ENCODE measurements around the gene MAGI1.

MAGI1 gene

DNA sequence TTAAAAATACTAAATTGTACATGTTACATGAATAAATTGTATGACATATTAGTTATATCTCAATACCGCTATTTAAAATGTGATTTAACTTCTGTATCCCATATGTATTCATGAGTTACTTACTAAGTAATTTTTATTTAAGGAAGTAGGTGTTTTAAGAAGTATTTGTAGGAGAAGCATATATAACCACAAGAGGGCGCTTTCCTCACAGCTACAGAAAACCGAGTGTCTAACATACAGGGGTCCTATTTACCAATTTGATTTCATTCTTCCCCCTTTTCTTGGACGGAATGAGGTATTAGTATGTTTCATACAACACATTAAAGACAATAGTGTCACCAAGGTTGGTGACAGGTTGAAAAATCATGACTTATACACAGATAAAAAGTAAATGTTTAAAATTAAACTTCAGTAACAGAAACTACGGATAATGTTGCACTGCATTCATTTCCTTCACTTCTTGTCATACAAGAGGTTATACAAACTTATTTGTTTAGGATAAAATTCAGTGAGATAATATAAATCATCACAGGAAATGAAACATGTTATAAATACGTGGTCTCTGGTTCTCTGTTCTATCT lies 253.6 kb downstream of the MAGI1 start:
- DNase-seq: peak; percentile 48

DNA sequence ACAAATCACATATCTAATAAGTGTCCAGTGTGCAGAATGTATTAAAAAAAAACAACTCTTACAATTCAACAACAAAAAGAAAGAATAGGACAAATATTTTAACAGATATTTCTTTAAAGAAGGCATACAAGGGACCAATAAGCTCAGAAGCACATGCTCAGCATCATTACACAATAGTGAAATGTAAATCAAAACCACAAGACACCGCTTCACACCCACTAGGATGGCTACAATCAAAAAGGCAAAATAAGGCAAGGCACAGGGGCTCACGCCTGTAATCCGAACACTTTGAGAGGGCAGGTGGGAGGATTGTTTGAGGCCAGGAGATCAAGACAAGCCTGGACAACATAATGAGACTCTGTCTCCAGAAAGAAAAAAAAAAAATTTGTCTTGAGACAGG lies 255.6 kb downstream of the MAGI1 start:
- no peak for DNase-seq

DNA sequence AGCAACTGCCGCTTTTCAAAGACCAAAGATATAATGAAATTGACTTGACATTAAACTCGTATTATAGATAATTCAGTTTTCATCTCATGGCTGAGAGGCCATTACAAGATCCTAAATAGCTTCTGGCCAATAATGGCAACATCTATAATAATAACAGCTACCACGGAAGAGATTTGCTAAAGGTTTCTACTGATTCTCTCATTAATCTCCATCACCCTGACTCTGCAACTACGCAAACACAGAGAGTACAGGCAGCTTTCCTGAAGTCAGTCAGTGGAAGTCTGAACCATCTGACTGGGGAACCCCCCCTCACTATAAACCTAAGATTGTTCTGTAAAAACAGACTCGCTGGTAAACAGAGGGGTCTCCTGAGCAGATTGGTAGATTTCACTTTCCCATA lies 257.1 kb downstream of the MAGI1 start:
- no peak for DNase-seq

DNA sequence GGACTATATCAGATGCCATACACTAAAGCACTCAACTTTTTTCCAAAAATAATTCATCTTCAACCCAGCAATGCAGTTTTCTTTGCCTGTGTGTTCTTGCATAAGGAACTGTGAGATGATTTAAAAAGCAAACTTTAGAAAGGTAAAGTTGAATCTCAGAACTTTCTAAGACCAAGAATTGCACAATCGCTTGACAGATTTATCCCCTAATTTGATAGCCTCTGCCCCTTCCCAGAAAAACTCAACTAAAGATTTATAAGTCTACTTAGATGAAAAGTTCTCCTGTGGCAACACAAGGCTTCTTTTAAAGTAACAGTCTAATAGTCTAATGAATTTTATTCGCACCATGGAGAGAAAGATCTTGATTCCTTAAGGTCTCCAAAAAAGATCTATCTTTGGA lies 259.3 kb downstream of the MAGI1 start:
- DNase-seq: no peak

DNA sequence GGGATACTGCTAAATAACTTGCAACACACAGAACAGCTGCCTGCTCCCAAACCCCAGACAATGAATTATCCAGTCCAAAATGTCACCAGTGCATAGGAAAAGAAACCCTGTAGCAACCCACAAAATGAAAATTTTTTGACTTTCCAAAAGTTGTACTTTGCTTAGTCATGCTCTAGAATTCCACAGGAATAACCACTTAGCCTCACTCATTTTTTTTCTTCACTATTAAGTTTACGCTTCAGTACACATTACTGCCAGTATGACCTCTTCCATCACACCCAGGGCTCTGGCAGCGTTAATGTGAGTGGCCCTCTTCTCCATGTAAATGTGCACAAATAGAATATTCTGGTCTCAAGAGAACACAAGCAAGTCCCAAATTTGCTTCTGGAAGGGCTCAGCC lies 259.8 kb downstream of the MAGI1 start:
- no peak for DNase-seq

DNA sequence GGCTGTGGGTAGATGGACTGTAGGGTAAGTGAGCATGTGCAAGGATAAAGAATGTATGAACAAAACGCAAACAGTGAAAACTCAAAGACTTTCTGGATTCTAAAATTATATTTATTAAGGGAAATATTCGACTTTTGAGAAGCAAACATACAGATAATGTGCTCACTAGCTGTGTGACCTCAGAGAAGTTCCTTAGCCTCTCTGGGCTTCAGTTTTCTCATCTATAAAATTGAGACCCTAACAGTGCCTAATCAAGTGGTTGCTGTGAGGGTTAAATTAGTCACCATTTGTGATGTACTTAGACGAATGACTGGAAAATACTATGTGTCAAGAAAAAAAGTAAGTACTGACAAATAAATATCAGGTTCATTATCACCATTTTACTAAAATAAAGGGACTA lies 261.7 kb downstream of the MAGI1 start:
- DNase-seq: no peak

DNA sequence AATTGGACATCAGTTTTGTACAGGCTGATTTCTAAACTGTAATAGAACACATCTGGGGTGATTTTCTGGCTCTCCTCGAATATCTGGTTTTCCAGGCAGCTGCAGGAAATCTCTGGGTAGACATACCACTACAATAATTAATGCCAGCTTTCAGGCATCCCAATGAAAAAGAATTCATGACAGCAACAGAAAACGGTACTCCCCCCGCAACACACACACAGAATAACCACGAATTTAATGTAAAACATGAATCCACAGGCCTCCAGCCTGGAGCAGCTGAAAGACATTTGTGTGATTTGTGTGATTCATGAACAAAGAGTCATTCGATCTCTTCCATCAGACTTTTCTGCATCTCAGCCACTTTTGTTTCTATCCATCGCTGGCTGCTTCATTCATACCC lies 262.2 kb downstream of the MAGI1 start:
- DNase-seq: no peak

DNA sequence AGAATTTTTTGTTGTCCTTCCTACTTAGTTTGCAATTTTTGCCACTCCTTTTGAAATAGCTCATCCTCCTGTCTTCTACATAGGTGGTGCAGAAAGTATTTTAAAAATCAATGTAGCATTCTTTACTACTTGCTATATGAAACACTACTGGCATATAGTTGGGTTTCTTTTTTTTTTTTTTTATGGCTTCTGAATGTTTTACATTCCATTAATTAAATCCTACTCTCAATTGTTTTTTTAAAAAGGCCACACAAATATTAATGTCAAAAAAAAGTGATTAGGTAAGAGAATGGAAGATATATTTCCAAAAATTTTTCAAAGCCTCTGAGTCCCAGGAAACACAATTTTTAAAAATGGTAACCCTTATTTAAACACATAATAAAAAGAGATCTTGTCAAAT lies 262.6 kb downstream of the MAGI1 start:
- DNase-seq: no peak

DNA sequence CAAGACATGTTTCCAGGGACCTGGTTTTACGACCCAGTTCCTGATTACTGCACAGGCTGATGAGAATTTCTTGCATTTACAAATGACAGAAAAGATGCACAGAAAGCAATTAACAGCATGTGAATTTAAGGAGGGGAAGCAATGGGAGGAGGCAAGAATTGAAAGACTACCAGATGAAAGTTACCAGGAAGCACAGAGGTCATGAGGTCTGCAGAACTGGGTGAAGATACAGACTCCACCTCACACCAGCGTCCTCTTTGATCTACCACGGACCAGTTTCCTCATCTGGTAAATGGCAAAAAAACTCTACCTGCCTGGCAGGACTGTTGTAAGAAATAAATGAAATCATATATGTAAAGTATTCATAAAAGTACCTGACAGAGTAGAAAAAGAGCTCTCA lies 266.0 kb downstream of the MAGI1 start:
- DNase-seq: no peak

DNA sequence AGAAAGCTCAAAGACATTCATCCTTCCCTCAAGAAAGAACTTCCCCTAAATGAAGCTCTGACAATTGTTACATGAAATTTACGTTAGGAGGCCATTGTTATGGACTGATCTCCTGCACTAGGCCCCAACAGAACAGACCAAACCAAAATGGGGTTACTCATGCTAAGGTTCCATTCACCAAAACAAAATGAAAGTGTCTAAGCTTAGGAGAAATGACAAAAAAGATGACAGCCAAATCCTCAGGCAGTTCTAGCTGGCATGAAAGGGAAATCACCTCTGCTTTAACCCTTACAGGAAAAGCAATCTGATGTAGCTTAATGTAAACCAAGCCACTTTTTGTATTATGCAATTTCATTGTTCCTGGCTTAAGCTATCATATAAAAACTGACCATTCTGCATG lies 271.2 kb downstream of the MAGI1 start:
- no peak for DNase-seq

DNA sequence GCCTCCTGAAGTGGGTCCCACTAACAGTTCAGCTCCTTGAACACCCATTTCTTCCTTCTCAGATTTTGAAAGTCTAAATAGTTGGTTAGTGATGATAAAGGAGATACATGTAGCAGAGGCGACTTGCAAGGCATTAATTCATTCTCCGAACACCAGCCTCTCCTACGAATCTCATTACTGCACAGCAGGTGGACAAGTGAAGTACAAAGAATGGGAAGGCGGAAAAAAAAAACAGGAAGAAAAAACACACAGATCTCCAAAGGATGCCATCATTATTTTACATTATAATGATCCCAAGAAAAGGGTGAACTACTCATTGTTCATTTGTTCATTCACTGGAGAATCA lies 276.5 kb downstream of the MAGI1 start:
- DNase-seq: no peak

DNA sequence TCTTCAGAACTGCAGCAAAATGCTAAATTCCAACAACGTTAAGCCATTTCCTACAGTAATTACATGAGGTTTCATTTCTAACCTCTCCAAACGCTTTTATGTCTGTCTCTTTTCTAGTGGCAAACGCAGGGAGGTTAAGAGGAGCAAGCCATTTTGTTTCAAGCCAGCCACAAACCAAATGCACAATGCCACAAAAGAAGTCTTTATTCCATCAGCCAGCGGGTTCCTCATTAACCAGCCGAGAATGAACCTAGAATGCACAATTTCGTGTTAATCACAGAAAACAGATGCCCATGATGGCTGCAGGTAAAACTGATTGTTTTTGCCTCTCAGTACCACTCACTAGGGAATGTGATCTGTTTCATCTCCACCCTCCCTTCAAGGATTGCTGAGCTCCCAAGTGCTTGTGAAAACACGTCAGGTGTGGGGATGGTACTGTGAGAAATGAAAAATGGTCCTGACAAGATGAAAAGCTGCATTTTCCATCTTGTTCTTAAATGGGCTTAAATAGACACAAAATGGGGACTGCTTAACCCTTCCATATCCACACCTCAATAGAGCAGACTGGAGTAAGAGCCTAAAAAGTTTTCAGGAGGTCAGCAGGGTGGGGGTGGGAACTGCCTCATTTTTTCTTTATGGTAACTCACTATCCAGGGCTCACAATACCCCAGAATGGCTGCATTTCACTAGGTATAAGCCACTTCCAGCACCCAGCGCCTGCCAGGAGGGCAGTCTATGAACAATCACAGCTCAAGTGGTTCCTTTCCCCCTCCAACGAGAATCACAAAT lies 277.1 kb downstream of the MAGI1 start:
- no peak for DNase-seq

DNA sequence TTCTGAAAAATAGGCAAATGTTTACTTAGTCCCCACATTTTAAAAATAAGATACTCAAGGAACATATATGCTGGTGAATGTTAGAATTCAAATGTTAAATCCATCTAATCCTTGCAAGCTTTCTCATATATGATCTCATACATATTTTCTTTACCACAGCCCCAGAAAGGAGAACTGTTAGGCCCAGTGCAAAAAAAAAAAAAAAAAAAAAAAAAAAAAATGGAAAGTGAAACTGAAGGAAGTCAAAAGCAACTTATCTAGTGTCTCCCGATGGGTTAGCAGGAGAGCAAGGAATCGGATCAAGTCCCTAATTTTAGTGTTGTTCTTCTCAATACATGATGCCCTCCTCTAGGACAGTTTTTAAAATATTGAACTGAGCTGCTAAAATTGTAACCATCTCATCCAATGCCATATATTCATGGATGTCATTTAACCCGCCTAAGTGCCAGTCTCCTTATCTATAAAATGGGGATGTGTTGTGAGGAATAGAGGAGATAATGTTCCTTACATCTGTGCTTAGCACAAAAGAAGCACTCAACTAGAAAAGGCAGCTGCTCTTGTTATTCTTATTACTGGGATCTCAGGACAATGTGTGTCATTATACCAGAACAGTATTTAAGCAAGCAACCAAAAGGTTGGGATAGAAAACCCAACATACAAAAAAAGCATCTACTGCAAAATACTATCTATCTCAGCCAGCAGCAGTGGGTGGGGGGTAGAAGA lies 279.7 kb downstream of the MAGI1 start:
- DNase-seq: no peak

DNA sequence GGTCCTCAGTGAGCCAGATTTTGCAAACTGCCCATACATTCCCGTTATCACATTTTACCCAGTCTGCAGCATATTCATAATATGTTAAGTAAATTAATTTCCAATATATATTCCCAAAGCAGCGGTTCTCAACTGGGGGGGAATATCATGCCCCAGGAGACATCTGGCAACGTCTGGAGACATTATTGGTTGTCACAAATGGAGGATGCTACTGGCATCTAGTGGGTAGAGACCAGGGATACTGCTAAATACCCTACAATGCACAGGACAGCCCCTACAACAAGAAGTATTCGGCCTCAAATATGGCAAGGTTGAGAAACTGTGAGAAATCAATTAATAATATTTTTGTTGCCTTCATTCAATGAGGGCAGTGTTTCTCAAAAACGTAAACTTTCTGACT lies 280.3 kb downstream of the MAGI1 start:
- no peak for DNase-seq

DNA sequence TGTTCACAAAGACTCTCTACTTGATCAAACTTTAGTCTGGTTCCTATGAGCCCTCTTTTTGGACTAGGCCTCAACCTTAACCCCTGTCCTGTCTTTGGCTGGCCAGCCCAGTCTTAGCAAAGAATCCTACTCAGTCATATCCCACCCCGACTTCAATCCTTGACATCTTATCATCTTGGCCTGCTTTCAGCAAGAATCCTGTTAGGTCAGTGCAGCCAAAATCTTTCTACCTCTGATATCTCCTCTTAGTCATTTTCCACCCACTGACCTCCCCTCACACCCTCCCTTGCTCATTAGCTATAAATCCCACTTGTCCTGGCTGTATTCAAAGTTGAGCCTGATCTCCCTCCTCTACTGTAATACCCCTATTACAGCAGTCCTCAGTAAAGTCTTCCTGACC lies 286.1 kb downstream of the MAGI1 start:
- DNase-seq: no peak

DNA sequence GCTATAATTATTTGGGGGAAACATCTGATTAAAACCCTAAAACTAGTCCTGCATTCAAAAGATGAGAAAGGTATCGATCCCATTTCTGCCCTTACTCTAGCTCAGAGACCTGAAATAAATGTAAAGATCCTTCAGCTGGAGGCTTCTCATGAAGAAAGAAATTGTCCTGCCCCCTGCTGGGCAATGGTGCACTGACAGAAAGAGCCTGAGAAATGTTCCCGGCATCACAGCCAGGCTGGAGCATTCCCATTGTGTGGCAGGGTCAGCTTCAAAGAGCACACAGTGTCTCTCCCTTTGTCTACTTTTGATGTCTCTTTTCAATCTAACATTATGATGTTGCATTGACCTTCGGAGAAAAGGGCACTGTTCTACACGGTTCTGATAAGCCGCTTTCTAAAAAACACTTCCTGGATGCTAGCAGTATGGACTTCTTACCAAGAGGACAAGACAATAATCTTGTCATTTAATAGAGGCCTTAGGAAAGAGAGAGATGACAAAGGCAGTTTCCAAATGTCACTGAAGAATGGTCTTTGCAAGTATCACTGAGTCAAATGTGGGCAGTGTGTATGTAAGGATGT lies 287.5 kb downstream of the MAGI1 start:
- peak; percentile 12 for DNase-seq

DNA sequence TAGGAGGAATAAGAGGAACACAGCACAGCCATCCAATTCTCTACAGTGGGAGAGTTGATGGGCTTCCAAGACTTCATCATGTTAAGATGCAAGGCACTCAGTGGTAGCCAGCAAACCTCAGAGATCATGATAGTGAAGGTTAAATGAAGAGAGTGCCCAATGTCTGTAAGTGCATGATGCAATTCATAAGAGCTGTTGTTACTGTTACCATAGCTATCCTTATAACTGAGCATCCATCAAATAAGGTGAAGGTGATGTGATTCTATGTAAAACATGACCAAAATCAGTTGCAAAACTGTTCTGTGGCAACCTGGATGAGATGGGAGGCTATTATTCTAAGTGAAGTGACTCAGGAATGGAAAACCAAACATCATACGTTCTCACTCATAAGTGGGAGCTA lies 289.7 kb downstream of the MAGI1 start:
- DNase-seq: no peak

DNA sequence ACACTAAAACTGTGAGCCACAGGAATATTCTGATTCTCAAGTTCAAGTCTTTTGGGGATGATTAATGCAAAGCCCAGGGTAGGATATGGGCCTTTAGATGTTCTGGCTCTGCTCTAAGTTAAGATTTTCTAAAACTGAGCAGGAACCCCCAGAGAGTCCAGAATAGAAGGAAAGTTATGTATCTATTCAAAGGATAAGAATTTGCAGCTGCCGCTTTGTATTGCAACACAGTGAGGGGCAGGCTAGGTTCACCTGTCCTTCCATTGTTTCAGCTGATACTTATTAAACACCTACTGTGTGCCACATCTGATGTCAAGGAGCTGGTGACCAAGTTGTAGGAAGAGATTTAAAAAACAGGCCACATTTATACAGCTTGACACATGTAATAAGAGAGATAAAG lies 290.4 kb downstream of the MAGI1 start:
- DNase-seq: no peak

DNA sequence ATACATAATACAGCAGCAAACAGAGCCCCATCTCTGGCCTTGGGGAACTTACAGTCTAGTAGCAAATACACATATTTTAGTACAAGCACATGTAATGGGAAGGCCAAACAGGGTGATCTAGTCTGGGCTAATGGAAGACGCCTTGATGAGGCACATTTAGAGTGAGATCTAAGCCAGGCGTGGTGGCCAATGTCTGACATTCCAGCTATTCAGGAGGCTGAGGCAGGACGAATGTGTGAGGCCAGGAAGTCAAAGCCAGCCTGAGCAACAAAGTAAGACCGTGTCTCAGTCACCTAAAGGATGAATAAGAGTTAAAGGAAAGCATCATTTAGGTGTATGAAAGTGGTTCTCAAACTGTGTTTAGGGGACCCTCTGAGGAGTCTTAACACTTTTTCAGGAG lies 291.9 kb downstream of the MAGI1 start:
- DNase-seq: no peak

DNA sequence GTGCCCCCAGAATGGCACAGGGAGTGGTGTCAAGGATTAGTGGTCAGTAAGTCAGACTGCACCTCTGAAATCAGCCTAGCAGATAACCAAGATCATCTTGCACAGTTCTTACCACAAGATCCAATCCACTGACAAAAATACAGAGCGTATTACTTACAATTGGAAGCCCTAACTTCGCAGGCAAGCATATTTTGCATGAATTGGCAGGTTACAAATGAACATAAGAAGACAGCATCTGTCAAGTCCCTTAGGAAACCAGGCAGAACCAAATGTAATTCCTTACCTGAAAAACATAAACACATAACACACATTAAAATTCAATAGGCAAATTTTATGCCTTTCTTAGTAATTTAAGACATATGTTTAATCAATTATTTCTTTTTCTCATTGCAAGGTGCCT lies 293.4 kb downstream of the MAGI1 start:
- DNase-seq: no peak

DNA sequence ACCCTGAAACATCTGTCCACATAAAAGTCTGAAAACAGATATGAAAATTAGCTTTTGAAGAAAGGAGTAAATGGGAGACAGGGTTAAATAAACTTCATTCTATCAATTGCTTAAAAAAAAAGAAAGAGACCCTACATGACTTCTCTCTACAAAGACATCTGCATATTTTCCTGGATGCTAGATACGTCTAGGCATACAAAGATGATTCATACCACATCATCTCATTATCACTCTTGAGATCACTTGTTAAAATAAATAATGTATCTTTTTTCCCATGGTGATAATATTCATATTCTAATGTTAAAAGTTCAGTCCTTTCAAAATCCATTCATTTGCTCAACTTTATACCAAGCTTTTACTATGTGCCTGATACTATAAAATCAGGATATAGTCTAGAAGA lies 295.8 kb downstream of the MAGI1 start:
- no peak for DNase-seq

DNA sequence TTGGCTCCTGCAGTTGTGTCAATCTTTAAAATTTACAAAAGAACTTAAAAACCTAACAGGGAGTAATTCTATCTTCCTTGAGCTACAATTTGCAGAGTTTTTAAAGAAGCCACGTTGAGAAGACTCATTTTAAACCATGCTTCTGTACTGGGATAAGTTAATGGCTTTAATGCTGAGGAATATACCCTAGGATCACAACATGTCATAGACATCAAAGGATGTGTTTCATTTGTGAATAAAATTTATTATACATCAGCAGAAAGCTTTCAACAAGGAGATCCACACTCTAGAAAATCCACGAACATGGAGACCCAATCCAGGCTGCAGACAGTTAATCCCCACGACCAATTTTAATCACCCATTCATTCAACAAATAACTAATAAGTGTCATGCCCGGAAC lies 297.2 kb downstream of the MAGI1 start:
- DNase-seq: no peak

DNA sequence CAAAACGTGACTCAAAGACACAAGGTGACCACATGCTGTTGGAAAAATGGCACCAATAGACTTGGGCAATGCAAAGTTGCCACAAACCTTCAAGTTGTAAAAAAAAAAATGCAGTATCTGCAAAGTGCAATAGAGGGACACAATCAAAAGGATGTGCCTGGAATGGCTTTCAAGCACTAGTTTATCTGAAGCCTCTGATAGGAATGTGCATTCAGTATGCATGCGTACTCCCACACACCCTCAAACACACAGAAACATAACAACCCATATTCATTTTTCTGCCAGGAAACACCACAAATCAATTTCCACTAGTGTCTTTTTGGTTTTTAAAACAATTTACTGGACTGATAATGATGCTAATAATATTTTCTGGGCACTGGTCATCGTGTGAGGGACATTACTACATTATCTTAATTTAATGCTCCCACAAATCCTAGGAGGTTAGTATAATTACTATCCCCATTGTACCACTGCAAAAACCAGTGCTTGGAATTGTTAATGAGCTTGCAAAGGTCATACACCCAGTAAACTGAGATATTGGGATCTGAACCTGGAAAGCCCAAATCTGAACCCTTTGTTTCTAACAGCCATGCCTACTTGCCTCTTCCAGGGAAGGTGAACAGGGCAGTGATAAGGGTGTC lies 298.7 kb downstream of the MAGI1 start:
- no peak for DNase-seq

DNA sequence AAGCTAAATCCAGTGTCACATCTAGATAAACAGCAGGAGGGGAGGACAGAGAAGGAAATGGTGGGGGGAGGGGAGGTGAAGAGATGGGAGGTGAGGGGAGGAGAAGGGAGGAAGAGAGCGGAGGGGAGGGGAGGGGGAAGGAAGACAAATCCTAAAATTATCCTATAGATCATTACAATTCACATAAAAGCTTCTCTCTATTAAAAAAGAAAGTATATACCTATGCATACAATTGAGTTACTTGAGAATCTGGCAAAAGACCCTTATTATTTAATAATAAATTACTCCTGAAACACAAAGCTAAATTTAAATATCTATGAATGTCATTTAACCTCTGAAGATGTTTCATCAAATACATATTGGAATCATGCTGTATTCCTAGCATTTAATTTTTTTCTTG lies 303.9 kb downstream of the MAGI1 start:
- DNase-seq: no peak

Data from hematopoietic multipotent progenitor cell treated with erythropoietin and hydrocortisone succinate and interleukin-3 and kit ligand, for 8 days (in vitro differentiated cells).